GM21447 (cell line): ENCODE results near the gene MOB3A.
A peak's percentile ranks its signal among the peaks of the same experiment; 100 is the strongest.

Experiments used
- ATAC-seq: cut with Tn5 transposase; IDR thresholded peaks from one replicate; pipeline ENCODE4 v1.9.1; 2021; ENCODE audit not compliant: unreplicated experiment

MOB3A gene

DNA sequence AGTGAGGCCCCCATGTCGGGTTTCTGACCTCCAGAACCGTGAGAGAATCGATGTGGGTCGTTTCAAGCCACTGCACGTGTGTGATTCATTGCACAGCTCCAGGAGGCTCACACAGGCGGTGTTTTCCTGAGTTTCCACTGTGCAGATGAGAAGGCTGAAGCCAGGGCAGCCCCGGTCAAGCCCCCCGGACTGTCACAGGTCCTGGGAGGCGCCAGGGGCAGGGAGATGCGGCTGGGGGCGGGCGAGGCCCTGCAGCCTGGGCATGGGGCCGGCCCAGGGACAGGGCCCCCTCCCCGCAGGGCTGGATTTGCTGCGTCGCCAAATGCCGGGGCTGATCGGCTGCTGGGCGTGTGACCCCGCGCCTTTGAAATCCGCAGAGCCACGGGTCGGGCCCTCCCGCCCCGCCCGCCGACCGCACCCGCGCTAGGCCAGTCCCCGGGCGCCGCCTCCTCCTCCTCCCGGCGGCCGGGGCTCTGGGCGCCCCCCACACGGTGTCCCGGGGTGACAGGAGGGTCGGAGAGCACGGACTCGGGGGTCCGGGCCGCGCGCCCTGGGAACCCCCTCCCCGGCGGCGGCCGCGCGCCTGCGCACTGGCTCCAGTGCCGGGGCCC, 35.1 kb downstream of the MOB3A start:
- ATAC-seq, result peak; percentile 10

DNA sequence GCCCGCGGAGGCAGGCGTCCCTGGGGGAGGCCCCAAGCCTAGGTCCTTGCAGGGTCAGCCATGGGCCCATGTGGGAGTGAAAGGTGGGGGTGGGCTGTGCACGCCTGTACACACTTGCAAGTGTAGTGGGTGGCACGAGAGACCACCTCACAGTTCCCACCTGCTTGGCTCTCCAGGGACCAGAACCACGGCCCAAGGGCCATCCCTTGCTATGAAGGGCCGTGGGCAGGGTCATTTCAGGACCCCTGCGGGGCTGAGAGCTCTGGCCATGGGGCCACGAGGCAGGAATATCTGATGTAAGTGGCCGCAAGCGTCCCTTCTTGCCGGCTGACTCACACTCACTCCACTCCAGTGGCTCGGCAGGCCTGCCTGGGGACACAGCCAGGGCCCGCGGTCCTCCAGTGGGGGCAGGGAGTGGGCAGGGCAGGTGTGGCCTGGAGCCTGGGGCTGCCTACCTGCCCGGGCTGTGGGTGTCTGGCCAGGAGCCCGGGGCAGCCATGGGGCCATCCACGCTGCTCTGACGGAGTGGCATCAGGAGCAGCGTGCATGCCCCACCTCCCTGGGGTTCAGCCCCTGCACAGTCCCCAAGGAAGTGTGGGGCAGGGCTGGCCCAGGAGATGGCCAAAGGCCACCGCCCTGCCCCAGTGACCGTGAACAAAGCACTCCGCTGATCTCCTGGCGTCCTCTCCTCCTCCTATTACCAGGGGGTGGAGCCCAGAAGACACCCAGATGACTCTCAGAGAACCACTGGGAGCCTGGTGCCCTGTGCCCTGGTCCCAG, 36.5 kb downstream of the MOB3A start:
- ATAC-seq, result no peak

DNA sequence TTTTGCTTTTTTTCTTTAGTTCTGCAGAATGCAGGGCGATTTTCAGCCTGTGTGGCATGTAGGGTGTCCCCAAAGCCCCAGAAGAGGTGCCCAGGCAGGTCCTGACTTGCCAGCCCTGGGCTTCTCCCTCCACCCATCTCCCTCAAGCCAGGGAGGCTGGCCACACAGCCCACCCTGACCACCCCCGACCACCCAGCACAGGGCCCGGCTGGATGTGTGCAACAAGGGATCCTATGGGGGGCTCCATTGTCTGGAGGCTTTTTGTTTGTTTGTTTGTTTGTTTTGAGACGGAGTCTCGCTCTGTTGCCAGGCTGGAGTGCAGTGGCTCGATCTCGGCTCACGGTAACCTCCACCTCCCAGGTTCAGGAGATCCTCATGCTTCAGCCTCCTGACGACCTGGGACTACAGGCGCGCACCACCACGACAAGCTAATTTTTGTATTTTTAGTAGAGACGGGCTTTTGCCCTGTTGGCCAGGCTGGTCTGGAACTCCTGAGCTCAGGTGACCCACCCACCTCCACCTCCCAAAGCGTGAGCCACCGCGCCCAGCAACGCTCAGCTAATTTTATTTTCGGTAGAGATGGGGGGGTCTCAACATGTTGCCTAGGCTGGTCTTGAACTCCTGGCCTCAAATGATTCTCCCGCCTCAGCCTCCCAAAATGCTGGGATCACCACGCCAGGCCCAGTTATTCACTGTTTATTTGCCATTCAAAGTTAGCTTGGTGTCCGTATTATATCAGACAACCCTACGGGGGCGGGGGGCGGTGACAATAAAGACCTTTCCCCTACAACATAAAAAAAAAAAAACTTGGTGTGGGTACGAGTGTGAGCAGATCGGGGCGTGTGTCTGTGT, 37.3 kb downstream of the MOB3A start:
- ATAC-seq, result no peak

DNA sequence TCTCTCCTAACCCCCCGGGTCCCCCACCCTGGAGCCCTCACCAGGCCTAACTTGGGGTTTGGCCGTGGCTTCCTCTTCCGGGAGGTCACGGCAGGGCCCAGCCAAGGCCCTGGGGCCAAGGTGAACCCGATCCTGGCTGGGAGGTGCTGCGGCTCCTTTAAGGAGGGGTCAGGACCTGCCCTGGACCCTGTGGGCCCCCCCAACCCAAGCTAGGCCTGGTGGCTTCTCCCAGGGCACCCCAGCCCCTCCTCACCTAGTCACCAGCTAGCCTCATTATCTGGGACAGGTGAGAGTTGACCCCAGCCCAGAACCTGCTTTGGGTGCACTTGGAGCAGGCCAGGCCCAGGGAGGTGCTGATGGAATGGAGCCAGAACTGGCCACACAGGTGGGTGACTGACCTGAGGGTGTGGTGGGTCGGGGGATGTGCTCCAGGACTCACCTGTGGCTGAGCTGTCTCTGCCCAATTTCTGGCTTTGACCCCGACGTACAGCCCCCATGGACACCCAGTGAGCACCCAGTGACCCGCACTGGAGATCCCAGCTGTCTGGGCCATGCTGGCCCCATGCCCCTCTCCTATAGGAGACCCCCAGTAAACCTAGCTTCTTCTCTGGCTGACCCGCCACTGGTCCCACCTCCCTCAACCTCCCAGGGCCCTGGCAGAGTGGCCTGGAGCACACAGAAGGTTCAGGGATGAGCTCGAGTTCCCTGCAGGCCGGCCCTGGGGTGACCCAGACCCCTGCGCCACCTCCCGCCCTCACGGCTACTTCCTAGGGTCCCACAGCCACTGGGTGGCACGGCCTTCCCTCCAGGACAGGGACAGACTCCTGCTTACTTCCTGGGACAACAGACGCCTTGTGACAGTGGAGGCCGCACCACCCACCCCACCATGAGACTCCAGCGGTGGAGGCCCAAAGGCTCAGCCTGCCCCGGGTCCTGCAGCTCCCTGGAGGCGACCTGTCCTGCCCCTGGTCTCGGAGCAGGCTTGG, 38.3 kb downstream of the MOB3A start:
- ATAC-seq, result no peak

DNA sequence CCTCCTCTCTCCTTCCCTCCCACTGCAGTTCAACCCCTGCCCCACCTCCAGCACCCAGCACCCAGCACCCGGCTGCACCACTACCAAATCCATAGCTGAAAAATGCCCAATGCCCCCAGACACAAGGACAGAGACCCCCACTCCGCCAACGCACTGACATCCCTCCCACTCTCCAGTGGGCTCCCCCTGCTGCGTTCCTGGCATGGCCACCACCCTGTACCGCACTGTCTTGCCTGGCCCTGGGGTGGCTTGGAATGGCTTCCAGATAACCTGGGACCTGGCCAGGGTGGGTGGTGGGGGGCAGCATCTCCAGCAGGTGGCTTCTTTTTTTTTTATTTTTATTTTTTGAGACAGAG, 39.3 kb downstream of the MOB3A start:
- no peak for ATAC-seq

DNA sequence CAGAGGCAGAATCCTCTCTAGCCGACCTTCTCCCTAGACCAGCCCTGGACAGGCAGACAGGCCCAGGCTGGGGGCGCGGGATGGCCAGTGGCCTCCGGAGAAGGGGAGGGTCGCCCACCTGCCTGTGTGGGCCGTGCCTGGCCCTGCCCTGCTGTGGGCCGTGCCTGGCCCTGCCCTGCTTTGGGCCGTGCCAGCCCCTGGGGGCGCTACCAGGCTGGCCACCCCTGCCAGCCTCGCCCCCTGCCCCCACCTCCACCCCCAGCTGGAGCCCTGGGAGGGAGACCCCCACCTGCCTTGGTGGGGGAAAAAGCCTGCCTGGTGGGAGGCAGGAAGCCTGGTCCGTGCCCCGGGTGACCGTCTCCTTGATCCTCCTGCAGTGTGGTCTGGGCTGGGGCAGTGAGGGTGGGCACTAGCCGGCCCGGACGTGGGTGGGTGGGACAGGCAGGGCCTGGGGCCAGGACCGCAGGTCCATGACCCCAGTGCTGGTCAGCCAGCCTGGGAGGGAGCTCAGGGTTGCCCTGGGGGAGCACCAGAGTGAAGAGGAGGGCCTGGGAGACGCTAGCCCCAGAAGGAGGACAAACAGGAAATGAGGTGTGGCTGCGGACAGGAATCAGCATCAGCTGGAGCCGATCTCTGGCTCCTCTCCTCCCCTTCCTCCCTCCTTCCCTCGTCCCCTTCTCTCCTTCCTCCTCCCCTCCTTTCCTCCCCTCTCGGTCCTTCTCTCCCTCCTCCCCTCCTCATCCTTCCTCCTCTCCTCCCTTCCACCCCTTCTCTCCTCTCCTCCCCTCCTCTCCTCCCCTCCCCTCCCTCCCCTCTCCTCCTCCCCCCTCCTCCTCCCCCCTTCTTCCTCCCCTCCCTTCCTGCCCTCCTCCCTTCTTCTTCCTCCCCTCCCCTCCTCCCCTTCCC, 39.9 kb downstream of the MOB3A start:
- ATAC-seq, result no peak

DNA sequence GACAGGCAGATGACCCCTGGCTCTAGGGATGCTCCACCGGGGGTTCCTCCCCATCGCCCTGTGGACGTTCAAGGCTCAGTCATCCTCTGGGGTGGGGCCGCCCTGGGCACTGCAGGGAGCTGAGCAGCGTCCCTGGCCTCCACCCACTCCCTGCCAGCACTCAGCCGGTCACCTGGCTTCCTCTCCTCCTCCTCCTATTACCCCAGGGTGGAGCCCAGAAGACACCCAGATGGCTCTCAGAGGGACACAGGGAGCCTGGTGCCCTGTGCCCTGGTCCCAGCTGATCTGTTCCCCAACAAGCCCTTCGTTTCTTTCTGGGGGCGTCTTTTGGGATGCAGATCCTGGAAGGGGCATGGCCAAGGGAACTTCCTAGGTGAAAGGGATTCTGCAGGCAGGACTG, 41.4 kb downstream of the MOB3A start:
- no peak for ATAC-seq

DNA sequence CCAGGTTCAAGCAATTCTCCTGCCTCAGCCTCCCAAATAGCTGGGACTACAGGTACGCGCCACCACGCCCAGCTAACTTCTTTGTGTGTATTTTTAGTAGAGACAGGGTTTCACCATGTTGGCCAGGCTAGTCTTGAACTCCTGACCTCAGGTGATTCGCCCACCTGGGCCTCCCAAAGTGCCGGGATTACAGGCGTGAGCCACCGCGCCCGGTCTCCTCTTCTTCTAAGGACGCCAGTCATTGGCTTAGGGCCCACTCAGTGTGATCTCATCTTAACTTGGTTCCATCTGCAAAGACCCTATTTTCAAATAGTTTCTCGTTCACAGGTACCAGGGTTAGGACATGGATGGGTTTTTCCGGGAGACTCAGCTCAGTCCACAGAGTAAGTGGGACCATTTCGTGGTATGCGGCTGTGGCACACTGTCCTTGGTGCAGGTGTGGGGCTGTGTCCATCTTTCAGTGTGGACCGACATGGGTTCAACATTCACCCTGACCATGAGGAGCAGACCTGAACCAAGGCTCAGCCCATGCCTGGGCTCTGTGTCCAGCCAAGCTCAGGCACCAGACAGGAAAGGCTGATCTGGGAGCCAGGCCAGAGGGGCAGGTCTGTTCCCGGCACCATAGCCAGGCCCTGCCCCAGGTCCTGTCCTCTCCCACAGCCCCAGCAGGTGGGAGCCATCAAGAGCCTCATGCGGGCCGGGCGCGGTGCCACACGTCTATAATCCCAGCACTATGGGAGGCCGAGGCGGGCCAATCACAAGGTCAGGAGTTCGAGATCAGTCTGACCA, 42.3 kb downstream of the MOB3A start:
- ATAC-seq, result no peak

DNA sequence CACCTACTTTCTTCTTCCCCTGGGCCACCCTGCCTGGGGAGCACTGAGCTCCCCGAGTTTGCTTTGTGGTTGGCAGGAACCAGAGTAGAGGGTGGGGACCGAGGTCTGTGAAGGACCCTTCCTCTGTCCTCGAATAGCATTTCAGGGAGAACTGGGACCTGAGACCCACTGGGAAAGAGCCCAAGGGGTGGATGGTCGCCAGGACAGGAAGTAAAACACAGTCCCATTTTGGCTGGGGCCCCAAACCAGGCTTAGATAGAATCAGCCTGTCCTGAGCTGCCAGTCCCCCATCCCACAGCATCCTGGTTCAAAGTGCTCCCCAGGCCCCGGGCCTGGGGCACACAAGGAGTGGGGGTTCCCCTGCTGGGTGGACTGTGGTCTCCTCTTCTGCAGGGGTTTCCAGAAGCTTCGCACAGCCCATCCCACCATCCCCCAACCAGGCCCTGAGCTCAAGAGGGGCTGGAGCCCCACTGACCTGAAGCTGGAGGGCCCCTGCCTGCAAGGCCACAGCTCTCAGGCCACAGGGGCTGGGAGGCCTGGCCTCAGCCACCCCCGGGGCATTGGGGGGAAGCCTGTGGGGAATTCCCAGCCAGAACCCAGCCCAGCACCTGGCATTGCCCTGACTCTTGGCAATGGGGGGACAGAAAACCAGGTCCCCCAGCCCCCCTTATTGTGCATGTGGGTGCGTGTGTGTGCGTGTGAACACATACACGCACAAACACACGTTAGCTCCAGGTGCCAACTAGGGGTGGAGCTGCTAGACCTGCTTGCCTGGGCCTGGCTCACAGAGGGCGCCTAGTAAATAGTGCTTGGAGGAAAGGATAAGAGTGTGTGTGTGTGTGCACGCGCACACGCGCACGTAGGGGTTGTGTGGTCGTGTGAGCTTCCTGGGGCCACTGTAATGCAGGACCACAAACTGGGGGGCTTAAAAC, 44.1 kb downstream of the MOB3A start:
- no peak for ATAC-seq

DNA sequence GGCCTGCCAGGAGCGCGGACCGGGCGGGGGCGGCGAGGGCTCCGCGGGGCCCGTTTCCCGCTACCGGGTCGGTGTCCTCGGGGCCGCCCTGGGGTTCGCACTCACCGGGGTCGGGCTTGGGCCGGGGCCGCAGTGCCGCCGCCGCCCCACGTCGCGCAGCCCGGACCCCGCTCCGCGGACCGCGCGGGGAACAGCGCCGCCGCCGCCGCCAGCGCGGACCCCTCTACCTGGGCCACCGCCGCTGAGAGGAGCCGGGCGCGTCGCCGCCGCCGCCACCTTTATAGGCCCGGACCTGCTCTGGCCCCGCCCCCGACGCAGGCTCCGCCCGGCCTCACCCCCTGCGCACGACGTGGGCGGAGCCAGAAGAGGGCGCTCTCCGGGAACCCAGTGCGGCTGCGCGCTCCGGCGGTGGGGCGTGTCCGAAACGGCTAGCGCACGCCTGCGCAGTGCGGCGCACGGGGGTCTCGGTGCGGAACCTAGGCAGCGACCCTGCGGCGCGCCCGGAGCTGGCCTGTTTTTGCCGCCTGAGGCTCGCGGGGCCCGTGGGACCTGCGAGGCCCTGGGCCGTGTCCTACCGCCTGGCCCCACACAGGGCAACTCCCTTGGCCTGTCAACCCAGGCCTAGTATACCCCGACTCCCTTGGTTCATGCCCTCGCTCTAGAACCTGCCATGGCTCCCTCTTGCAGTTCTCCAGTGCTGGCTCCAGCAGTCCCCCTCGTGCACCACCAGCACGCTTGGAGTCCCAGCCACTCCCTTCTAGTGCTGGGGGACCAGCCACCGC, 44.9 kb downstream of the MOB3A start, which contains the start of gene MKNK2:
MKNK2 (minus strand) TSS at position 254 of the 782 bp plus-strand sequence. CDS start 393 bp downstream, outside the sequence.
- ATAC-seq, result peak; percentile 28

DNA sequence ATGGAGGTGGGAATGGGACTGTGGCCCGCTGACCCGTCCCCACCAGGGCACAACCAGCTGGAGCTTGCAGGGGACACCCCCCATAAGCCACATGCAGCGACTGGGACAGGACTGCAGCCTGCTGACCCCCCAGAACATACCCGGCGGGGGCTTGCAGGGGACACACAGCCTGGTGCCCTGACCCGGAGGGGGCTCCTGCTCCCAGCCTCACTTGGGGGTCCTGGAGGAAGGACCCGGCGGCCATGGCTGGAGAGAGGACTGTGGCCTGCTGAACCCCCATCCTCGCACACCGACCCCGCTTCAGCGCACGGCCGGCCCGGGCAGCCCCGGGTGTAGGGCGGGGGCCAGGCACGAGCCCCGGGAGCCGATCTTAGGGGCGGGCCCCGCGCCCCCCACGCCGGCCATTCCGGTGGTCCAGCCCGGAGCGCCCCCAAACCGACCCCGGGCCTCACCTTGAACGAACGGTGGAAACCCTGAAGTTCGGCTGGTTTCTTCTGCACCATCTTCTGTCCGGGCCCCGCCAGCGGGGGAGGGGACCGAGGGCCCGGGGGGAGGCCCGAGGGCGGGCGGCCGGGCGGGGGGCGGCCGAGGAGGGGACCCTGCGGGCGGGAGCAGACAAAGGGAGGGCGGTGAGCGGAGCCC, 45.7 kb downstream of the MOB3A start:
- ATAC-seq, result no peak

DNA sequence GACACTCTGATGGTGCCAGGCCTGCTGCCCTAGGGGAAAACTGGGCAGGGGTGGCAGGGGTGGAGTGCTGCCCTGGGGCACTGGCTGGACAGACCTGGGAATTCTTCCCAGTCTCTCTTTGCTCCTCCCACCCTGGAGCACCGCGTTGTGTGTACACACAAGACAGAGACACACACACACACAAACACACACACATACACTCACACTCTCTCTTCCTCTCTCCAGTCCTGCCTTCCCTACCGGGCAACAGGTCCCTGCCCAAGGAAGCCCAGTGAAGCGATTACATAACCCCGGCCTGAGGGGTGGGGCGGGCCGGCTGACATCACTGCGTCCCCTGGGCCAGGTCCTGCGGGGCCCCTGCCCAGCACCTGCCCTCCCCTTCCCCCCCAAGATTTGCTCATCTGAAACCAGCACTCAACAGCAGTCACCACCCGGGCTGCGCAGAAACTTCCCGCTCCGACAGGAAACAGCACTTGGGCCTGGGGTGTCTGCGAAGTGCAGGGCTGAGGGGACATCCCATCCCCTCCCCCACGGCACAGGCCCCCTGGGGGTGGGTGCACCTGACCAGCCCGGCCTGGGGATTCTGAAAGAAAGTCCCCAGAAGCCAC, 46.3 kb downstream of the MOB3A start:
- no peak for ATAC-seq

DNA sequence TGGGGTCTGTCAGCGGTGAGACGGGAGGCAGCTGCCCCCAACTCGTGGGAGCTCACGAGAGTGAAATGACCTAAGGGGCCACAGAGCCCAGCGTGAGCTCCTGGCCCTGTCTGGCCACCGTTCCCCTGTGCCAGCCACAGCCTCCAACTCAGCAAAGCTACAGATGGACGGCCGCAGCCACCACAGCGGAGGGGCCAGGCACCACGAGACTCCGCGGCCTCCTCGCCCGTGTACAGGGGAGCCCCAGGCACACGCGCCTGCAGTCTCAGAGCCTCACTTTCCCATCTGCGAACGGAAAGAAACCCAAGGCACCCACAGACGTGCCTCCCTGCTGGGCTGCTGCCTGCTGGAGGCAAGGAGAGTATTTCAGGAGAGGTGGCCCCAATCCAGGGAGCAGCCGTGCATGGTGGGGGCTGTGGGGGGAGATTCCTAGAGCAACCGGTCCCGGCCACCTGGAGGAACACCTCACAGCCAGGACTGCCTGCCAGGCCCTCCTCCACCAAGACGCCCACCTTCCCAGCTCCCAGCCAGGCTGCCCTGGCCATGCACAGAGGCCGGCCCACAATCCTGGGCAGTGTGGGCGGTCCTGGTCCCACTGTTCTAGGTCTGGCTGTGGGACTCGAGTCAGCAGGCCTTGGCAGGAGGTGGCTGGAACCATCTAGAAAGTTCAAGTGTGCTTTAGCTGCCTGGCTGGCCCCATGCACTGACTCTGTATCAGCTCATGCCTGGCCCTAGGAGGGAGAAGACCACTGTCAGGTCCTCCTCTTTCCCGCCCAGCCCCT, 47.0 kb downstream of the MOB3A start:
- ATAC-seq, result no peak

DNA sequence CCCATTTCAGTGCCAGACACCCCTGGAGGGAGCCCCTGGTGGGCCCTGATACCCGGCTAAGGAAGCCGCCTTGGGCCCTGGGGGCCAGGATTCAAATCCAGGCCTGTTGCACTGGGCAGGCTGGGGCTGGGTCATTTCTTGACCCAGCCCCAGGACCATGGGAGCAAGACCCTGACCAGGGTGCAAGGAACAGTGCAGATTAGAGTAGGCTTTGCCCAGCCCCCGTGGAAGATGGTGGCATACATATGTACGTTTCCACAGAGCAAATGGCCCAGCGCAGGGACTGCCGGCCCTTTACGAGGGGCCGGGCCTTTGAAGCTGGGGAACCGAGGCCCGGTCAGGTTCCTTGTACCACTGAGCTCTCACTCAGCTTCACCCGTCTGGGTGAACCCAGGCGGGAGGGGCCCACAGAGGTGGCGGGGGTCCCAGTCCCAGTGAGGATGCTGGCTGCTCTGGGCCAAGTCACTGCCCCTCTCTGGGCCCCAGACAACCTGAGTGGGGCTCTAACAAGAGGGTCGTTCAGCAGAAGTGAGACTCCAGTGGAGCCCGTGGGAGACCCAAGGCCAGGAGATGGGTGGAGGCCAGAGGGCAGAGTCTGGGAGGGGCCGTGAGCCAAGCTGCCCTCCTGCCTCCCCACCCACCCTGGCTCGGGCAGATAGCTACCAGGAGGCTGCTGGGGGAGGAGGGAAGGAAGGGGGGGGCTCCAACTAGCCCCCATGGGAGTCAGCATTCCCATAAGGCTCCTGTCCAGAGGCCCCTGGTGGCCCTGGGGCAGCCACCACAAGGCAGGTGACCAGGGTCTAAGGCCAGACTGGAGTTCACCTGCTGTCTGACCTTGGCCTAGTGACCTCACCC, 47.8 kb downstream of the MOB3A start:
- ATAC-seq, result no peak
